HG02885 (cell line): Measurements from ENCODE around the gene SLC37A2.
"Not testable (repeated sequence)": the region's sequence is repeated elsewhere in the genome, so short reads cannot be mapped to it uniquely, and the experiment has no call there.

Source experiments
- ATAC-seq: cut with Tn5 transposase; IDR thresholded peaks from one replicate; pipeline ENCODE4 v1.9.1; 2021; ENCODE audit warnings: mild to moderate bottlenecking; ENCODE audit not compliant: unreplicated experiment, poor library complexity

Gene SLC37A2

GRCh38 chr11:125062931-125063428 is at the start of gene SLC37A2:
Gene SLC37A2 (plus strand): TSS chr11:125063305. CDS start chr11:125063368, 63 bp downstream.
- ATAC-seq = peak; percentile 91

GRCh38 chr11:125016413-125016812 is 46.7 kb upstream of the SLC37A2 start:
- no peak for ATAC-seq

- no peak for ATAC-seq
These were observed 42.8 kb upstream of the SLC37A2 start for GRCh38 chr11:125020342-125020741.

- ATAC-seq = no peak
These were observed 40.6 kb upstream of the SLC37A2 start for GRCh38 chr11:125022551-125022950.

DNA sequence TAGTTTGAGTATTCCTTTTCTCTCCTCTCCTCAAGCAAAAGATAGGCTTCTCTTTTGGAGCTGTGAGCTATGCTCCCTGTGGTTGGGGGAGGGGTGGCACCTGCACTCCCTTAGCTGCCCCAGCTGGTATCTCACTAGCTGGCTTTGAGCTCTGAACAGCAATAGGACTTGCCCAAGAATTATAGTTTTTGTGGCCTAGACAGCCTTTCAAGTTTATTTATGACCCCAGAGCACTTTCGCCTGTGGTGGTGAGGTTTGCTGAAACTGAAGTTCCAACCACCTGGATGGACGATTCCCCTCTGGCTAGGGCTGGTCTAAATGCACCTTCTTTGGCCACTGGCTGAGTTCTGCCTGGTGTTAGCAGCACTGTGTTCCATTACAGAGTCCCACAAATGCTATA is 37.1 kb upstream of the SLC37A2 start:
- ATAC-seq = no peak

GRCh38 chr11:125029431-125029830 is 33.7 kb upstream of the SLC37A2 start:
- not testable (repeated sequence) for ATAC-seq

GRCh38 chr11:125036933-125037332 is 26.2 kb upstream of the SLC37A2 start:
- ATAC-seq = no peak

DNA sequence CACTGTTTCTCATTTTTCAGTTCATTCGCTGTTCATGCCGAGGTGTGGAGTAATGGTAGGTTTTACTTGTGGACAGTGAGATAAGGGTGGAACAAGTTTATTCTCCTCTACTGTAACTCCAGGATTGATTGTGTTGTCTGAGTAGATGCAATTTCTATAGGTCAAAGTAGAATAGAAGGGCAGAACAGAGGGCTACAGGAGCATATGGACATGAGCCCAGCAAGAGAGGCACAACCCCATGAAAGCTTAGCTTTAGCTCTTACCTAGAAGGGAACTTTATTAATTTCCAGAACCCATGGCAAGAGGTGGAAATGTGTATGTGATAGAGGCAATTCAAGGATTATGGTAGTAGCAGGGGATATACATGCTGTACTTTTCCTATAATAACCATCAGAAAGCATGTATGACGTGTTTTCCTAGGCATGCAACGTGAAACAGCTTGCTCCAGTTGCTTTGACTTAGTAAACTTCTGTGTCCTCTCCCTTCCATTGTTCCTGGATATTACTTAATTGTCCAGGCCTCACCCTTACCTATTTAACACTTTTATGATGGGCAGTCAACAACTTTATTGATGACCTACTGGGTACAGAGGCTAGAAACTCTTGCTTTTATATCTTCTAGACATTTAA is 13.8 kb upstream of the SLC37A2 start:
- ATAC-seq = no peak

DNA sequence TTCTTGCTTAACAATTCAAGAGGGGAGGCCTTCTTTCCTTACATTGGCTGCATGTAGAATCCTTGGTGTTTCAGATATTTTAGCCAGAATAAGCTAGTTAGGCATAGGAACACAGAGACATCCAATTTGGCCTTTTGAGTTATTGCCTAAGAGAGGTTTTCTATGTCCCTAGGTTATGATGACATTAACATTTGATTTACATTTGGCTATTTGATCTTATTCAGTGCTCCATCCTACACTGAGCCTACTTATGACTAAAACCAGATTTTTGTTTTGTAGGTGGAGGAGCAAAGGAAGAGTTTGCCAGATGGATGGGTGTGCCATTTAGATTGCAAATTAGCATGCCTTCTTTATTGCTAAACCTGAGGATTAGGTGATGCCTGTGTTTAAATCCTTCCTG is 11.1 kb upstream of the SLC37A2 start:
- no peak for ATAC-seq

DNA sequence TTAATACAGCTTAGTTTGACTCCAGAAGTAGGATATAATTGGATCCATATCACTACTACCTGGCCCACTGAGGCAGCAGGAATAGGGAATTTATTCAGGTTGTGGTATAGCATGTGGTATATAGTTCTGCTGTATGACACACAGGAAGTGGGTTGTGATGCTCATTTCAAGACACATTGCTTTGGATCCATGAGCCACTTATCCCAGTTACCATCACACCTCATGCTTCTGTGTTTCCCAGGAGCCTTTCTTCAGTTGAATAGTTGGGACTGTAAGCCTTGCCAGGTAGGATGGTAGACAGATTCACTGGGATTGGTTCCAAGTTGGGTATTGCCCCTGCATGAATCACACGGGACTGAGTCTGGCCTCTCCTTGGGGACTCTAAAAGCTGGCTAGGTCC is 9.9 kb upstream of the SLC37A2 start:
- ATAC-seq = no peak

DNA sequence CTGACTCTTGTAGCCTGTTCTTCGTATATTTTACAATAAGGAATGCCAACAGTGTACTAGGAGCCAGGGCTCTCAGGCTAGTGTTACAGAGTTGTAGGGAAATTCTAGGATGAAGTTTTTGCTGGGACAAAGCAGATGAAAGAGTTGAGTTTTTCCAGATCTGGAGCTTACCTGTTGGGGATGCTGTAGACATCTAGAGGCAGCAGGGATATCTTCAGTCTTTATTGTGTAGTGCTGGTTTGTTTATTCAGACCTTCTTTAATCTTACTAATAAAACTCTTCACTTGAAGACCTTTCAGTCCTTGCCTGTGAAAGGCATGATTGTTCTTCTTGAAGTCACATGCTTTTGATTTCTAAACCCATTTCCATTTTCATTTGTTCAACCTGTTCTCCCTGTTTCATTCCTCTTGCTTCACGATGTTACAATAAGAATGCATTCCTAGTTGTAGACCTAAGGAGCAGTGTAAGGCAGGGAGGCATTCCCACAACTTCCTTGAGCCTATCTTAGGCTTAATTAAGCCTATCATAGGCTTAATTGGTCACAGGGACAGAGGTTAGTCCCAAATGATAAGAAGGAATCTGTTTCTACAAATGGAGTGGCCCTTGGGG is 7.9 kb upstream of the SLC37A2 start:
- no peak for ATAC-seq

- ATAC-seq = not testable (repeated sequence)
These were observed 7.0 kb upstream of the SLC37A2 start for GRCh38 chr11:125056111-125056510.

DNA sequence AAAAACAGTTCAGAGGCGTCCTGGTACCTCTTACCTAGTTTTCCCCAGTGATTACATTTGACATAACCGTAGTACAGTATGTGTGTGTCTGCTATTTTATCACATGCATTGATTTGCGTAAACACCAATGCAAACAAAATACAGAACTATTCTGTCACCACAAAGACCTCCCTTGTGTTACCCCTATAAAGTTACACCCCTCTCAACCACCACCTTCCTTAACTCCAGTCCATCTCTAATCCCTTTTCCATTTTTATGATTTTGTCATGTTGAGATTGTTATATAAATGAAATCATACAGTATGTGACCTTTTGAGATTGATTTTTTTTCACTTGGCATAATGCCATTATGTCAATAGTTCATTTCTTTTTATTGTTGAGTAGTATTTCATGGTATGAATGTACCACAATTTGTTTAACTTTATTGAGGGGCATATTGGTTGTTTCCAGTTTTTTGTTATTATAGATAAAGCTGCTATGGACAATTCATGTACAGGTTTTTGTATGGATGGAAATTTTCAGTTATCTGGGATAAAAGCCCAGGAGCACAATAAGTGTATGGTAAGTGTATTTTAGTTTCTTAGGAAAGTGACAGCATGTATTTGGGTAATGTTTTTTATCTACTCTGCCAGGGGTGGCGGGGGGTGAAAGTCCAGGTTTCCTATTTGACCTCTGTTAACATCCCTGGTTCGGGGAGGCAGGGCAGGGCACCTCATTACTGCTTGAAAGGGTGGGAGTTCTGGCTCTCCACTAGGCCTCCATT is 6.0 kb upstream of the SLC37A2 start:
- no peak for ATAC-seq

DNA sequence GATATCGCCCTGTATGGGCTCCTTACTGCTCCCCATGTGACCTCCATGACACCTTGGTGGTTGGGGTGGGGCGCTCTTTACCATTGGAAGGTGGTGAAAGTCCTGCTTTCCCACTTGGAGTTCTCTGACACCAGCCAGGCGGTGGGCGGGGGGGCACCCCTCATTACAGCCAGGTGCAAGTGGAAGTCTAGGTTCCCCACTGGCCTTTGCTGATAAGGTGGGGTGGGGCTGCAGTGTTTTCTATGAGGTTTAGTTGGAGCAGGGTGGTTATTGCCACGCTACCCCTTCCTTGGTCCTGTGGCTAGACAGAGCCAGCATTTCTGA is 5.5 kb upstream of the SLC37A2 start:
- ATAC-seq = no peak

- ATAC-seq = no peak
These were observed 1.8 kb upstream of the SLC37A2 start for GRCh38 chr11:125061281-125061680.

GRCh38 chr11:125062218-125062930 is 731 bp upstream of the SLC37A2 start:
- no peak for ATAC-seq

- ATAC-seq = peak; percentile 31
These were observed 431 bp downstream of the SLC37A2 start for GRCh38 chr11:125063429-125064043.

DNA sequence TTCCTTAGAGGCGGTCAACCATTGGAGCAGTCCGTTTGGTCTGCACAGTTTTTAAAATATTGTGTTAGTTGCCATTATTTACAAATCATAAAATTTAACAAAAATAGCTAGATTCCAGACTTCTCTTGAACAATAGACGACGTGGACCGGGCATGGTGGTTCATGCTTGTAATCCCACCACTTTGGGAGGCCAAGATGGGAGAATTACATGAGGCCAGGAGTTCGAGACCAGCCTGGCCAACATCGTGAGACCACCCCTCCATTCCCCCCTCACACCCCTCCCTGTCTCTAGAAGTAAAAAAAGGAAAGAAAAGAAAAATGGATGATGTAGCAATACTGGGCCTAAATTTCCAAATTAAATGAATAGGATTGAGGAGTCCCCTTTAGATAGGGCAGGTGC is 965 bp downstream of the SLC37A2 start:
- ATAC-seq = no peak

DNA sequence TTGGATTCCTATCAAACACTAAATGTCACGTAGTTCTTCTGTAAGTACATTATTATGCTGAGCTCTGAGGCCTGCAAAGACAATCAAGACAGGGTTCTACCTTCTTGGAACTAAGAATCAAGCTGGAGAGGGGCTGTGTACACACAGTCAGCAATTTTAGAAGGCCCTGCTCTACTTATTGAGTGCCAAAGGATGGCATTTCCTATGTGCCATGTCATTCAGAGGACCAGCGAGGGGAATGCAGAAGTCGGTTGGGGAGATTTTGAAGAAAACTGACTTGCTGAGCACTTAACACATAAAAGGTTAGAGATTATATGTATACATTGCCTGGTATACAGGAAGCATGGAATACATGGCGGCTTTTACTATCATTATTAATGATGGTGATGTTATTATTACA is 5.3 kb downstream of the SLC37A2 start:
- ATAC-seq = no peak

GRCh38 chr11:125069008-125069407 is 5.9 kb downstream of the SLC37A2 start:
- no peak for ATAC-seq
